ENCODE data around the gene MMUT.
"Not testable (repeated sequence)": the region's sequence is repeated elsewhere in the genome, so short reads cannot be mapped to it uniquely, and the experiment has no call there.

Gene MMUT

DNA sequence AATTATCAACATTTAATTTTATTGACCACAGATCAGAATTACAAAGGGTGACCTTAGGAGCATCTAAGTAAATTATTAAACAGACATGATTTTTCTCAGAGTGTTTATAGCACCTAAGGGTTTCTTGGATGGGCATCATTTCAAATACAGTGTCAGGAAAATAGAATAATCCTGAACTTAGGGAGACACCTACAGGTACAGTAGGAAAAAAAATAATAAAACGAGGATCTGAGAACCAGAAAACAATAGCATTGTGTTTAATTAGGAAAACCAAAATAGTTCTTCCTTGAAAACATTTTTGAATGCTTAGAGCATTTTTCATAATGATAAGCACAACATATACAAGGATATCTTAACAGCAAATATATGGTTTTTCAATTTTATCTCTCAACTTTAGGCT, 39.2 kb downstream of the MMUT start:
- DNase-seq (ENCODE audit: low read depth): no peak

DNA sequence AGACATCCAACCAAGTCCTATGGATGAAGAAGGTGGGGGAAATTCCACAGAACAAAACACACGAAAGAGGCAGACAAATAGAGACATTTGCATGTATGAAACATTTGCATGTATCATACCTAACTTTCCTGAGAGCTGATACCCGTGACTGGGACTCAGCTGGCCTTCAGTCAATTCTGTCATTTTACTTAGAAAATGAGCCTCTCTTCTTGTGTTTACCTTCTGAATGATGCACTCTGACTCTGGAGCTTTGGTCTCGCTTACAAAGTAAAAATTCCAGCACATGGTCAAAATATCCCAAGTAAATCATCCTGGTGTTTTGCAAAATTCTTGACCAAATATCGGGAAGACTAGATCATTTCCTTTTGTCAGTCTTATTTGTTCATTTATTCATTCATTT, 46.9 kb downstream of the MMUT start:
- DNase-seq (ENCODE audit: low read depth): no peak

DNA sequence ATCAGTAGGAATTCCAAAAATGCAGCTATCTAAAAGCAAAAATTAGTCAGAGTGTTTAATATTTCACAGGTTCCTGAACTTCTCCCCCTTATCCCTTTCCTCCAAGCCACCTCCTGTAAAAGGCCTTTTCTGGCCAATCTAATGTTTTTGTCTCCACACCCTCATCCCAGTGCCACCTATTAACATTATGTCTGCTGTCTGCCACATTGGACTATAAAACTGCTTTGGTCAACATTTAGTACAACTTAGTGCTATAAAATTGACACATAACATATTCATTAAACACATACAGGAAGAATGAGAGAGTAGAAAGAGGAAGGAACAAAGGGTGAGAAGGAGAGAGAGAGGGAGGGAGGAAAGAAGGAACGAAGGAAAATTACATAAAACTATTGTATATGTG, 47.7 kb downstream of the MMUT start:
- no peak for DNase-seq (ENCODE audit: low read depth)

DNA sequence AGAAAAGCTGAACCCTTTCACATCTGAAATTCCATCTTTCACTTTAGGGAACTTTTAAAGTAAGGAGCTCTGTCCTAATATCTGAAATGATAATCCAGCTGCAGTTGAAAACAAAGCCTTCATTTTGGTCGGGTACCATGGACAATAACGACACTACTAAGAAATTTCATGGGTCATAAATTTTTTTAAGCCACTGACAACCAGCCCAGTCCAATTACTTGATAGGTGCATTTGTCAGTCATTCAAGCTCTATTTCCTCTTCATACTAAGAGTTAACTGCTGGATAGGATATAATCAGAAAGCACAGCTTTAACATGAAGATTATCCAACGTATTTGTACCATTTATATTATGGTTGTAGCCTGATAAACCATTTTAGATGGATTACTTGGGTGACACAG, 52.5 kb downstream of the MMUT start:
- DNase-seq (ENCODE audit: low read depth): no peak

DNA sequence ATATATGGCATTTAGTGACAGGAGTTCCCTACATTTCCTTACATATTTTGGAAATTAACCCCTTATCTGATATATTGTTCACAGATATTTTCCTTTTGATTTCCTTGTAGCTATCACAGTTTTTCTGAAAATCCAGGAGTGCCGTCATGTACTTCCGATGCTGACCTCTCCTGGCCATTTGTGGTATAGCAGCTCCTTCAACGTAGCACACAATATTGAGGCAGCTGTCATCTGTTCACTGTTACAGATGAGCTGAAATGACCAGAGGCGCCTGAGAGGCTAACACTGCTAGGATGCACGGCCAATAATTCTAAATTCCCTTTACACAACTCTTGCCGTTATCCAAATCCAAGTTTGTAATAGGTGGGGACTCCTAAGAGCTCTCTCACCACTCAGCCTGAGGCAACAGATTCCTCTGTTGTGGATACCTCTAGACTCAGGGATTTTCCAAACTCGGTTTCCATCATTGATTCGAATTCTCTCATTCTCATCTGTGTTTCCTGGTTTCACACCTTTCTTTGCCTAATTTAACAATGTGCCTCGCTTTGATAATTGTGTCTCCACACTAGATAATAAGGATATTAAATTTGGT, 53.0 kb downstream of the MMUT start:
- peak; percentile 39 for DNase-seq (ENCODE audit: low read depth)

DNA sequence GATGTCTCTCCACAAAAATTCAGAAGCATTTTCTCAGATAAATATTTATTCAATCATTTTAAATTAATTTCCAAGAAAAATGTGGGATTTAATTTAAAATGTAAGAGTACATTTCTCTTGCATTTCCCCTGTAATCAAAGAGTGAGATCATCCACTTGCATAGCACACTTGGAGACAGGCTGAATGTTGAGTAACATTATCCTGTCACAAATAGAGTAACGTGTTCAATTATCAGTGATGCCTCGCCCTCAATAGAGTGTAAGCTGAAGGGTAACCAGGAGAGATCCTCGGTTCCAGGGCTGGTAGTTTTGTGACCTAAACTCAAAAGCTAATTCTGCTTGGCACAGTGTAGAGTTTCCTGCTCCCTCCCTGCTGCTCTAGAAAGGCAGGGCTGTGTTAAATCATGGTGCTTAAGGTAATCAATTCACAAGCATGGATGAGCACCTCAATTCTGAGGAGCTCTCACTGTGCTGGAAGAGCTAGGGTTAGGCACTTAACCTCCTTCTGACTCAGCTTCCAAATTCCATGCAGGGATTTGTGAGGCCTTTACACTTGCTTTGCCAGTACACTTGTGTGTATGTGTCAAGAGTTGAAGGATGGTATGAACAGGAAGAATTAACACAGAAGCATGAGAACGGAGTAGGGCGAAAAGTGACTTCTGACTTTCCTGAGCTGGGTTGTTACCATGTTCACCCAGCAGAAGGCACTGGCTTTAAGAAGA, 56.6 kb downstream of the MMUT start:
- no peak for DNase-seq (ENCODE audit: low read depth)

DNA sequence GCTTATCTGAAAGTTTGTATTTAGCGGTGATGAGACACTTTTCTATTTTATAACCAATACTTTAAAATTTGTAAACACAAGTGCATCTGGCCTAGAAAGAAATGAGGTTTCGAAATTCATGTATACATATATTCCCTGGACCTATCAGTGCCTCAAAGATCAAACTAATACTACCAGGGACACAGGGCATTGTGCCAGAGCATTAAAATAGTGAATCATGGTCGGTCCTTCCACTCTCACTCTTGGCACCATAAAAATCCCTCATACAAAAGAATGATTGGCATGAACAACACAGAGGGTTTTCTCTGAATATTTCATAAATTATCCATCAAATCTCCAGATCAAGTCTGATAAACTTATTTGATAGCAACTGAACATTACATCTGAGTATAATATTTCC, 62.0 kb downstream of the MMUT start:
- no peak for DNase-seq (ENCODE audit: low read depth)

DNA sequence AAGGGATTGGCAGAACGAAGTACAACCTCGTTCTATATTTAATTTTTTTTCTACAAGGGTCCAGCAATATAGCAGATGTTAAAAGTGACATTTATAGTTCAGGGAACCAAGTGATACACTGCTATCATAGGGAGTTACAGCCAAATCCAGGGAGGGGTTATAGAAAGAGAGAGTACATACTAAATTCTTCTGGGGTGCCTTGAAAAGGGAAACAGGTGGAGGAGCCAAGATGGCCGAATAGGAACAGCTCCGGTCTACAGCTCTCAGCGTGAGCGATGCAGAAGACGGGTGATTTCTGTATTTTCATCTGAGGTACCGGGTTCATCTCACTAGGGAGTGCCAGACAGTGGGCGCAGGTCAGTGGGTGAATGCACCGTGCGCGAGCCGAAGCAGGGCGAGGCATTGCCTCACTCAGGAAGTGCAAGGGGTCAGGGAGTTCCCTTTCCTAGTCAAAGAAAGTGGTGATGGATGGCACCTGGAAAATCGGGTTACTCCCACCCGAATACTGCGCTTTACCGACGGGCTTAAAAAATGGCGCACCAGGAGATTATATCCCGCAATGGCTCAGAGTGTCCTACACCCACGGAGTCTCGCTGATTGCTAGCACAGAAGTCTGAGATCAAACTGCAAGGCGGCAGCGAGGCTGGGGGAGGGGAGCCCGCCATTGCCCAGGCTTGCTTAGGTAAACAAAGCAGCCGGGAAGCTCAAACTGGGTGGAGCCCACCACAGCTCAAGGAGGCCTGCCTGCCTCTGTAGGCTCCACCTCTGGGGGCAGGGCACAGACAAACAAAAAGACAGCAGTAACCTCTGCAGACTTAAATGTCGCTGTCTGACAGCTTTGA, 76.2 kb downstream of the MMUT start:
- not testable (repeated sequence) for DNase-seq (ENCODE audit: low read depth)

DNA sequence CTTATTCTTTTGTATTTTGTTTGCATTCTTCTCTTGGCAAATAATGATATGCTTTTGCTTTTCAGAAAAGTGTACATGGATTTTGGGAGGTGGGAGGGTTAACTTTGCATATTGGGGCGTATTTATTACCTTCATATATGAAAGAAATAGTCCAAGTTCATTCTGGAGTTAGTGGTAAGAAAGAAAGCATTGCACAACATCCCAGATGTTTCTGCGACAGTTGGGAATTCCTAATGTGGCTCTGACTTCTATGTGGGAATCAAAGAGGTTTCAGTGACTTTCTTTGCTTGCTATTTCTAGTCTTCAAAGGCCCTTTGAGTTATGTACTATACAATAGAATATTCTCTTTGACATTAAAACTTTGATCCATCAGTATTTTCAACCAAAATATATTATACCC, 78.1 kb downstream of the MMUT start:
- no peak for DNase-seq (ENCODE audit: low read depth)
